ENCODE data around the gene NUDT22. TPM values are rescaled to one million over a fixed set of nuclear protein-coding genes. Genes with fewer than 3 reads are reported as not detected.

Gene NUDT22
- total and polyA plus RNA-seq, 2 of the 8 experiments (the other 6 are each of a cell fraction or from before 2014, with no cell fraction given), result 43.4 to 69.0 TPM

- no peaks in the 10 kb centered on the region for H3K79me2 ChIP-seq (ENCODE audit: control insufficient read depth in 1 of 2, insufficient read depth in 2 of 2, low read length in 2 of 2)
- H2BK12ac ChIP-seq (ENCODE audit: low read depth, low read length), result peak overlapping the region; percentile 55; the same call in 1 of the 2 replicates
- H3K4me2 ChIP-seq (ENCODE audit: insufficient read depth in 1 of 2, low read depth in 2 of 2, low read length in 2 of 2), result peak overlapping the region; percentile 72 to 93; a peak in 3 of 4 replicates
- no peak for FAIRE-seq
- no peak overlapping the region for H4K5ac ChIP-seq (ENCODE audit: insufficient read length, low read depth, low read length)
- no peak for DNase-seq (ENCODE audit: low read depth in 1 of 2, low spot score in 2 of 2)
- H3K23ac ChIP-seq (ENCODE audit: insufficient read length), result no peak overlapping the region
- WGBS, 2 experiments (ENCODE audit: extremely low coverage in 1 of 2, insufficient coverage in 1 of 2, insufficient read length in 1 of 2, insufficient replicate concordance in 2 of 2, low coverage in 1 of 2, low lambda C conversion rate in 2 of 2, missing lambda C conversion rate in 1 of 2), result 100% methylated on average over 1 of the region's 3 CpGs; no CpG with 5 or more reads in 1 of the 2 experiments
- H2AFZ ChIP-seq (ENCODE audit: low read length), result no peak overlapping the region
- no peak overlapping the region for H4K8ac ChIP-seq (ENCODE audit: extremely low read depth, insufficient read depth, low read length)
- no peak overlapping the region for H3K18ac ChIP-seq (ENCODE audit: extremely low read depth, low read length)
- peaks cover 16% of the 10 kb centered on the region for H3K23me2 ChIP-seq (ENCODE audit: low read depth, low read length)
- no peak overlapping the region for H3K4me3 ChIP-seq (ENCODE audit: extremely low read depth in 1 of 4, insufficient read depth in 2 of 4, low read depth in 3 of 4, low read length in 4 of 4)
- H3K14ac ChIP-seq (ENCODE audit: insufficient read length), result no peak overlapping the region
- H2AK5ac ChIP-seq (ENCODE audit: low read depth, low read length), result no peak overlapping the region
- H3K9me3 ChIP-seq (ENCODE audit: insufficient read depth in 2 of 2, low read depth in 1 of 2, low read length in 1 of 2), result no peaks in the 10 kb centered on the region
- no peaks in the 10 kb centered on the region; the same call in 1 of the 2 replicates for H3K79me1 ChIP-seq (ENCODE audit: low read depth, low read length)
- ChIA-PET POLR2A (ENCODE audit: partially characterized antibody) (interaction anchor here (2.2 to 14.1 kb wide), 5 partner anchors 17 to 77 kb away, joined by 5 to 253 read pairs (median 48); partner anchors contain the start of genes FERMT3, FKBP2, PLCB3 and PPP1R14B), CTCF (ENCODE audit: partially characterized antibody) (interaction anchor here (0.6 to 6.5 kb wide), 10 partner anchors 10 to 126 kb away, joined by 3 to 64 read pairs (median 4); partner anchors contain the start of genes FERMT3, FKBP2 and PLCB3)
- no peak overlapping the region for H4K91ac ChIP-seq (replicated peaks; ENCODE audit: insufficient read length, low read length)
- H2BK5ac ChIP-seq (ENCODE audit: low read depth, low read length), result no peak overlapping the region
- no peak overlapping the region for H3K9ac ChIP-seq (replicated peaks in 1 of 4; ENCODE audit: extremely low read depth in 1 of 4, low read depth in 3 of 4, low read length in 3 of 4)
- H4K20me1 ChIP-seq (replicated peaks in 1 of 2; ENCODE audit: control insufficient read depth in 1 of 2, insufficient read depth in 2 of 2, low read length in 2 of 2), result peaks cover 0 to 7% of the 10 kb centered on the region in 2 experiments
- H2BK20ac ChIP-seq (ENCODE audit: low read length), result no peak overlapping the region
- peaks cover 0 to 7% (median 1%) of the 10 kb centered on the region in 4 experiments; a peak in 2 of 8 replicates for H3K36me3 ChIP-seq (ENCODE audit: control insufficient read depth in 2 of 4, insufficient read depth in 4 of 4, low read length in 3 of 4)
- 0 out of 2 replicates have a peak overlapping the region, but pooled peaks have one; percentile 61 for H2BK15ac ChIP-seq (ENCODE audit: low read length)
- no peak overlapping the region for H3K4ac ChIP-seq (replicated peaks; ENCODE audit: insufficient read length, low read depth, low read length)
- TF ChIP-seq POLR2AphosphoS5 (IDR thresholded peaks at IDR 0.05; ENCODE audit: low read depth, low read length), result no peak
- TF ChIP-seq SAP30 (IDR thresholded peaks at IDR 0.05; ENCODE audit: insufficient read depth, insufficient replicate concordance, low read length), result no peak
- TF ChIP-seq SIN3A (conservative IDR thresholded peaks at IDR 0.05 in 1 of 2, IDR thresholded peaks at IDR 0.05 in 1 of 2; ENCODE audit: low read depth in 1 of 2, low read length in 2 of 2), result no peak
- TF ChIP-seq KDM4A (IDR thresholded peaks at IDR 0.05; ENCODE audit: low read depth, low read length, severe bottlenecking), result no peak
- TF ChIP-seq TBP (IDR thresholded peaks at IDR 0.05; ENCODE audit: low read depth, low read length), result no peak
- TF ChIP-seq SP1 (IDR thresholded peaks at IDR 0.05; ENCODE audit: low read depth, low read length), result no peak
- no peak for TF ChIP-seq ATF2 (IDR thresholded peaks at IDR 0.05; ENCODE audit: low read length)
- no peak for TF ChIP-seq GTF2F1 (IDR thresholded peaks at IDR 0.05; ENCODE audit: borderline replicate concordance, low read depth, low read length)
- peaks cover 0 to 6% (median 3%) of the 10 kb centered on the region in 4 experiments; a peak in 4 of 7 replicates for H3K27me3 ChIP-seq (replicated peaks in 1 of 4; ENCODE audit: control insufficient read depth in 3 of 4, extremely low read depth in 1 of 4, insufficient read depth in 3 of 4, low read length in 3 of 4)
- H2BK120ac ChIP-seq (replicated peaks; ENCODE audit: low read depth, low read length), result no peak overlapping the region
- no peak overlapping the region for H3K56ac ChIP-seq (replicated peaks; ENCODE audit: insufficient read length, low read depth, low read length)
- H3K27ac ChIP-seq (ENCODE audit: low read depth, low read length), result no peak overlapping the region
- peaks cover 0 to 31% (median 17%) of the 10 kb centered on the region in 4 experiments; a peak in 6 of 7 replicates for H3K4me1 ChIP-seq (replicated peaks in 1 of 4; ENCODE audit: control insufficient read depth in 3 of 4, insufficient read depth in 4 of 4, low read length in 3 of 4)
Observed at GRCh38 chr11:64227405-64227956, 1.4 kb downstream of the NUDT22 start.

Measured in H1 (cell line).